Liver (tissue), 3 donors: ENCODE data around the gene NUDT21.

ENCODE experiments used
- ATF3 ChIP-seq: IDR thresholded peaks from 2 replicates; pipeline ENCODE4 v1.6.1; 2016; ENCODE audit warnings: antibody characterized with exemption
- CTCF ChIP-seq: fragments of 150-350 bp; IDR thresholded peaks from 2 replicates; pipeline ENCODE4 v1.5.1; 2017; ENCODE audit warnings: improper control_type of control experiment, low read depth, low read length; ENCODE audit not compliant: missing input control
- FOXA1 ChIP-seq: IDR thresholded peaks from 2 replicates; pipeline ENCODE4 v1.6.1; 2016; ENCODE audit warnings: antibody characterized with exemption
- GABPA ChIP-seq, 2 donors: IDR thresholded peaks in 1 of 2; conservative IDR thresholded peaks in 1 of 2; 2 replicates each; pipeline ENCODE4 v1.6.1; 2016; ENCODE audit warnings: antibody characterized with exemption in 2 of 2, mild to moderate bottlenecking in 1 of 2, moderate library complexity in 1 of 2
- HNF4A ChIP-seq, 2 donors: conservative IDR thresholded peaks; 2 replicates each; pipeline ENCODE4 v1.6.1; 2016; ENCODE audit warnings: antibody characterized with exemption in 2 of 2, mild to moderate bottlenecking in 2 of 2
- JUND ChIP-seq, 2 donors: IDR thresholded peaks; 2 replicates each; pipeline ENCODE4 v1.6.1; 2016; ENCODE audit warnings: antibody characterized with exemption in 2 of 2
- MAX ChIP-seq: IDR thresholded peaks from 2 replicates; pipeline ENCODE4 v1.6.1; 2016; ENCODE audit warnings: antibody characterized with exemption
- NR2F2 ChIP-seq: IDR thresholded peaks from 2 replicates; pipeline ENCODE4 v1.6.1; 2016; ENCODE audit warnings: antibody characterized with exemption
- RAD21 ChIP-seq, 2 donors: IDR thresholded peaks; 2 replicates each; pipeline ENCODE4 v1.6.1; 2016; ENCODE audit warnings: antibody characterized with exemption in 2 of 2, mild to moderate bottlenecking in 2 of 2
- REST ChIP-seq: IDR thresholded peaks from 2 replicates; pipeline ENCODE4 v1.6.1; 2016; ENCODE audit warnings: antibody characterized with exemption, mild to moderate bottlenecking
- RXRA ChIP-seq, 2 donors: IDR thresholded peaks; 2 replicates each; pipeline ENCODE4 v1.6.1; 2017 to 2018; ENCODE audit warnings: antibody characterized with exemption in 2 of 2, mild to moderate bottlenecking in 1 of 2
- TAF1 ChIP-seq: conservative IDR thresholded peaks from 2 replicates; pipeline ENCODE4 v1.6.1; 2016; ENCODE audit warnings: antibody characterized with exemption, mild to moderate bottlenecking
- YY1 ChIP-seq: IDR thresholded peaks from 2 replicates; pipeline ENCODE4 v1.6.1; 2016; ENCODE audit warnings: antibody characterized with exemption, mild to moderate bottlenecking
- TF ChIP-seq, protein P1 (sequence below): IDR thresholded peaks from 2 replicates; pipeline ENCODE4 v1.6.1; 2016; ENCODE audit warnings: antibody characterized with exemption
- donor health status: healthy.
- donor health status: healthy.

DNA sequence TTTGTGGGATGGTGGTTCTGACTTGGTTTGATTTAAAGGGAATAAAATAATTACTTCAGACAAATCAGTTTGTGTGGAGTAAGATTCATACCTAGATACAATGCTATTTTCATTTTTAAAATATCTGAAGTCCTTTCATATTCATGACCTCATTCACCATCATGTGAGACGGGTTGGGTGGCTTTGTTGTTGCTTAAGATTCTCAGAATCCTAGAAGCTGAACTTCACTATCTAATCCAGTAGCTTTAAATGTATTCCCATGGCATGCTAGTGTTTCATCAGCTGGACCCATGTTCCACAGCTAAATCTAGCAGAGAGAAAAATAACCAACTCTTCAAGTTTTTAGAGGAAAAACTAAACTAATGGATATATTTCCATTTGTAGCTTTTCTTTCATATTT lies 23.0 kb downstream of the NUDT21 start:
- no peak for TF ChIP-seq FOXA1
- no peak for TF ChIP-seq REST
- no peak for TF ChIP-seq ATF3
- no peak for TF ChIP-seq JUND (IDR thresholded peaks at IDR 0.05)
- TF ChIP-seq CTCF = no peak
- TF ChIP-seq MAX = no peak
- TF ChIP-seq HNF4A (conservative IDR thresholded peaks at IDR 0.05) = no peak
- TF ChIP-seq RXRA (IDR thresholded peaks at IDR 0.05) = no peak
- no peak for TF ChIP-seq NR2F2
- no peak for TF ChIP-seq YY1
- no peak for TF ChIP-seq GABPA (IDR thresholded peaks at IDR 0.05 in 1 of 2, conservative IDR thresholded peaks at IDR 0.05 in 1 of 2)
- no peak for TF ChIP-seq TAF1
- no peak for TF ChIP-seq RAD21 (IDR thresholded peaks at IDR 0.05)
- TF ChIP-seq, protein P1, sequence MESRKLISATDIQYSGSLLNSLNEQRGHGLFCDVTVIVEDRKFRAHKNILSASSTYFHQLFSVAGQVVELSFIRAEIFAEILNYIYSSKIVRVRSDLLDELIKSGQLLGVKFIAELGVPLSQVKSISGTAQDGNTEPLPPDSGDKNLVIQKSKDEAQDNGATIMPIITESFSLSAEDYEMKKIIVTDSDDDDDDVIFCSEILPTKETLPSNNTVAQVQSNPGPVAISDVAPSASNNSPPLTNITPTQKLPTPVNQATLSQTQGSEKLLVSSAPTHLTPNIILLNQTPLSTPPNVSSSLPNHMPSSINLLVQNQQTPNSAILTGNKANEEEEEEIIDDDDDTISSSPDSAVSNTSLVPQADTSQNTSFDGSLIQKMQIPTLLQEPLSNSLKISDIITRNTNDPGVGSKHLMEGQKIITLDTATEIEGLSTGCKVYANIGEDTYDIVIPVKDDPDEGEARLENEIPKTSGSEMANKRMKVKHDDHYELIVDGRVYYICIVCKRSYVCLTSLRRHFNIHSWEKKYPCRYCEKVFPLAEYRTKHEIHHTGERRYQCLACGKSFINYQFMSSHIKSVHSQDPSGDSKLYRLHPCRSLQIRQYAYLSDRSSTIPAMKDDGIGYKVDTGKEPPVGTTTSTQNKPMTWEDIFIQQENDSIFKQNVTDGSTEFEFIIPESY = no peak
